HUES6 (cell line): ENCODE results near the gene DUSP21.
"Not testable (repeated sequence)": the region's sequence is repeated elsewhere in the genome, so short reads cannot be mapped to it uniquely, and the experiment has no call there.

Experiments
- H3K27ac ChIP-seq: 2 replicates; pipeline ENCODE4 v1.7.0; 2013; ENCODE audit warnings: low read depth, mild to moderate bottlenecking, low read length, inconsistent platforms
- H3K27me3 ChIP-seq: 2 replicates; pipeline ENCODE4 v1.6.1; 2013; ENCODE audit warnings: low read length; ENCODE audit not compliant: control insufficient read depth, insufficient read depth
- H3K36me3 ChIP-seq: 2 replicates; pipeline ENCODE4 v1.6.1; 2013; ENCODE audit warnings: low read length; ENCODE audit not compliant: control insufficient read depth, insufficient read depth
- H3K4me1 ChIP-seq: 2 replicates; pipeline ENCODE4 v1.6.1; 2013; ENCODE audit warnings: low read length; ENCODE audit not compliant: control insufficient read depth, insufficient read depth
- H3K4me3 ChIP-seq: 2 replicates; pipeline ENCODE4 v1.5.1; 2013; ENCODE audit warnings: low read depth, low read length
- H3K9ac ChIP-seq: one replicate; pipeline ENCODE4 v1.6.1; 2013; ENCODE audit warnings: mild to moderate bottlenecking, low read length
- H3K9me3 ChIP-seq: 2 replicates; pipeline ENCODE4 v1.6.1; 2013; ENCODE audit warnings: low read depth, low read length; ENCODE audit not compliant: control insufficient read depth, insufficient read depth

Gene DUSP21

DNA sequence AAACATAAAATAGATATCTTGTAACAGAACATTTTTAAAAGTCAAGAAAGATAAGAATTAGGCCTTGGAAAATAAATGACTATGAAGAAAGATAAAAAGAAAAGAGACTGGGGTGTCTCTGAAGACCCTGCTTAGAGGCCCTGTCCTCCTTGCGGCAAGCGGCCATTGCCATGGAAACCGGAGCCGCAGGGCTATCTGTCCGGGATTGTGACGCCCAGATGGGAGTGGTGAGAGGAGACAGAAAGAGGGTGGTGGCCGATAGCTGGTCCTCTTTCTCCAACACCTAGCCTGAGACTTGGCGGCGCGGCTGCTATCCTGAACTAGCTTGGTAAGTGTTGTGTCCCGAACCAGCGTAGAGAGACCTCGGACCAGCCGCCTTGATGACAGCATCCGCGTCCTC lies at the start of gene DUSP21:
DUSP21 (plus strand) TSS at position 269 of the 400 bp plus-strand sequence; CDS start at position 381, 112 bp downstream.
- Histone ChIP-seq H3K36me3 (no peaks in the 10 kb centered on the region), H3K27ac (no peak within 1 kb of the TSS), H3K27me3 (no peaks in the 10 kb centered on the region), H3K4me3 (no peak within 1 kb of the TSS), H3K9me3 (peaks cover 17% of the 10 kb centered on the region; the same call in 1 of the 2 replicates), H3K4me1 (no peaks in the 10 kb centered on the region), H3K9ac (no peak within 1 kb of the TSS)

DNA sequence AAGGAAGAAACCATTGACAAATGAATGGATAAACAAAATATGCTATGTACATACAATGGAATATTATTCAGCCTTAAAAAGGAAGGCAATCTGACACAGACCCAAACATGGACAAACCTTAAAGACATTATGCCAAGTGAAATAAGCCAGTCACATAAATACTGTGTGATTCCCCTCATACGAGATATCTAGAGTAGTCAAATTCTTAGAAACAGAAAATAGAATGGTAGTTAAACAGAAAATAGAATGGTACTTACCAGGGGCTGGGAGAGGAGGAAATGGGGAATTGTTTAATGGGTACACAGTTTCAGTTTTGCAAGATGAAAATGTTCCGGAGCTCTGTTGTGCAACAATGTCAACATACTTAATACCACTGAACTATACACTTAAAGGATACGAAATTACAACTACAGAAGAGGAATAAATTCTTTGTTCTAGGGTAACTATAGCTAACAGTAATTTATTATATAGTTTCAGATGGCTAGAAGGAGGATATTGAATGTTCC lies 47.8 kb upstream of the DUSP21 start:
- no peaks in the 10 kb centered on the region for H3K36me3 ChIP-seq
- no peaks in the 10 kb centered on the region; the same call in 1 of the 2 replicates for H3K9me3 ChIP-seq
- H3K27me3 ChIP-seq, result no peaks in the 10 kb centered on the region
- H3K27ac ChIP-seq, result no peak overlapping the region
- H3K9ac ChIP-seq, result no peak overlapping the region
- H3K4me1 ChIP-seq, result no peaks in the 10 kb centered on the region
- no peak overlapping the region for H3K4me3 ChIP-seq

DNA sequence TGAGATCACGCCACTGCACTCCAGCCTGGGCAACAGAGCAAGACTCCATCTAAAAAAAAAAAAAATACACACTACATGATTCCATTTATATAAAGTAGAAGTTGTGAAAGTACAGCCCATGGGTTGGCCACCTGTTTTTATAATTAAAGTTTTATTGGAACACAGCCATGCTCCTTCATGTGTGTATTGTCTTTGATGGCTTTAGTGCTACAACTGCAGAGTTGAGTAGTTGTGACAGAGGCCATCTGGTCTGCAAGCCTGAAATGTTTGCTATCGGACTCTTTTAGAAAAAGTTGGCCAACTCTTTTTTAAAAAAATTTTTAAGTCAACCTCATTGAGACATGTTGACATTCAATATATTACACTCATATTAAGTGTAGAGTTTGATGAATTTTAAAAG lies 41.2 kb upstream of the DUSP21 start:
- no peak overlapping the region for H3K27ac ChIP-seq
- peaks cover 3% of the 10 kb centered on the region; the same call in 1 of the 2 replicates for H3K9me3 ChIP-seq
- H3K4me3 ChIP-seq, result no peak overlapping the region
- no peaks in the 10 kb centered on the region for H3K4me1 ChIP-seq
- H3K36me3 ChIP-seq, result no peaks in the 10 kb centered on the region
- no peak overlapping the region for H3K9ac ChIP-seq
- no peaks in the 10 kb centered on the region for H3K27me3 ChIP-seq

DNA sequence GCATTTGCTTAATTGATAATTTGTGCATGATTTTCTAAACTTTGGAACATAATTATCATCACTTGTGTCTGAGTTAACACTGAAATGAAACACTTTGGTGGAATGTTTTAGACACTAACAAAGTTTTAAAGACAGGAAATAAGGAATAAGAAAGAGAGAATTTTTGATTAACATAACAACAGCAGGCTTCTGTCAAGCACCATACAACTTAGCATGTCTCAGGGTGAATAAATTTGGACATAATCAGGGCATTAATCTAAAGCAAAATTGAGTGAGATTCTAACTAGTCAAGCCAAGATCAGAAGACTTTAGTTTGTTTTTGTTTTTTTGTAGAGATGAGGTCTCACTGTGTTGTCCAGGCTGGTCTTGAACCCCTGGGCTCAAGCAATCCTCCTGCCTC lies 28.1 kb upstream of the DUSP21 start:
- H3K9me3 ChIP-seq, result peaks cover 7% of the 10 kb centered on the region; the same call in 1 of the 2 replicates
- no peaks in the 10 kb centered on the region for H3K27me3 ChIP-seq
- H3K9ac ChIP-seq, result no peak overlapping the region
- H3K36me3 ChIP-seq, result no peaks in the 10 kb centered on the region
- no peaks in the 10 kb centered on the region for H3K4me1 ChIP-seq
- H3K4me3 ChIP-seq, result no peak overlapping the region
- no peak overlapping the region for H3K27ac ChIP-seq

DNA sequence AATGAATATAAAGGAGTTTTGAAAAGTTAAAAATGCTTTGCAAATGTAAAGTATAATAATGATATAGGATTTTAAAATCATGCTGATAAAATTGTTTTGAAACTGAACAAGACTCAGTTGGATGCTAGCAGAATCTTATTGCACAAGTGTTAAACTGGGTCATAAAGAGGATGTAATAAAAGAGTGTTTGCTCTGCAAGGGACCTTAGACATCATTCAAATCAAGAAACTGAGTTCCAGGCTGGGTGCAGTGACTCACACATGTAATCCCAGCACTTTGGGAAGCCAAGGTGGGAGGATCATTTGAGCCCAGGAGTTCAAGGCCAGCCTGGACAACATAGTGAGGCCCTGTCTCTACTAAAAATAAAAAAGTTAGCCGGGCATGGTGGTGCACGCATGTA lies 27.5 kb upstream of the DUSP21 start:
- no peak overlapping the region for H3K27ac ChIP-seq
- peaks cover 8% of the 10 kb centered on the region; the same call in 1 of the 2 replicates for H3K9me3 ChIP-seq
- H3K4me1 ChIP-seq, result no peaks in the 10 kb centered on the region
- H3K4me3 ChIP-seq, result no peak overlapping the region
- no peak overlapping the region for H3K9ac ChIP-seq
- no peaks in the 10 kb centered on the region for H3K36me3 ChIP-seq
- H3K27me3 ChIP-seq, result no peaks in the 10 kb centered on the region

DNA sequence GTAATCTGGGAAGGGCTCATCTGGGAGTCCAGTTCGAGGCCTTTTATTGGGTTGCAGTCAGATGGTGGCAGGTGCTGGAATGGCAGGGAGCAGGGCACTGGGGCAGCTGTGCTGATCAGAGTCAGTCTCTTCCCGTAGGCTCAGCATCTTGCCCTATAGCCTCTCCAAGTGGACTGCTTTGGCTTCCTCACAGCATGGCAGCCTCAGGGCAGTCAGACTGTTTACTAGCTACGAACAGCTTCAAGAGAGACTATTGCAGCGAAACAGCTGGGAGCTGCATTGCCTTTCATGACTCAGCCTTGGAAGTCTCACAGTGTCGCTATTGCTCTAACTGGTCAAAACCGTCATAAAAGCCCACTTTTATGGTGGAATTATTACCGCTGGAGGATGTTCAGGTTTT lies 26.8 kb upstream of the DUSP21 start:
- no peaks in the 10 kb centered on the region for H3K27me3 ChIP-seq
- H3K4me3 ChIP-seq, result no peak overlapping the region
- H3K9me3 ChIP-seq, result peaks cover 14% of the 10 kb centered on the region
- H3K9ac ChIP-seq, result no peak overlapping the region
- no peaks in the 10 kb centered on the region for H3K36me3 ChIP-seq
- H3K4me1 ChIP-seq, result no peaks in the 10 kb centered on the region
- no peak overlapping the region for H3K27ac ChIP-seq

DNA sequence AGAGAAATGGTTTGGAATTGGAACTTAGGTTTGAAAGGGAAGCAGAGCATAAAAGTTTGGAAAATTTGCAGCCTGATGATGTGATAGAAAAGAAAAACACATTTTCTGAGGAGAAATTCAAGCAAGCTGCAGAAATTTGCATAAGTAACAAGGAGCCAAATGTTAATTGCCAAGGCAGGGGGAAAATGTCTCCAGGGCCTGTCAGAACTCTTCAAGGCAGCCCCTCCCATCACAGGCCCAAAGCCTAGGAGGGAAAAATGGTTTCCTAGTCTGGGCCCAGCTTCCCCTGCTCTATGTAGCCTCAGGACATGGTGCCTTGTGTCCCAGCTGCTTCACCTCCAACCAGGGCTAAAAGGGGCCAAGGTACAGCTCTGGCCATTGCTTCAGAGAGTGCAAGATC lies 21.2 kb upstream of the DUSP21 start:
- Histone ChIP-seq H3K9me3 (peaks cover 16% of the 10 kb centered on the region), H3K4me1 (no peaks in the 10 kb centered on the region), H3K36me3 (no peaks in the 10 kb centered on the region), H3K9ac (no peak overlapping the region), H3K4me3 (no peak overlapping the region), H3K27ac (no peak overlapping the region), H3K27me3 (no peaks in the 10 kb centered on the region)

DNA sequence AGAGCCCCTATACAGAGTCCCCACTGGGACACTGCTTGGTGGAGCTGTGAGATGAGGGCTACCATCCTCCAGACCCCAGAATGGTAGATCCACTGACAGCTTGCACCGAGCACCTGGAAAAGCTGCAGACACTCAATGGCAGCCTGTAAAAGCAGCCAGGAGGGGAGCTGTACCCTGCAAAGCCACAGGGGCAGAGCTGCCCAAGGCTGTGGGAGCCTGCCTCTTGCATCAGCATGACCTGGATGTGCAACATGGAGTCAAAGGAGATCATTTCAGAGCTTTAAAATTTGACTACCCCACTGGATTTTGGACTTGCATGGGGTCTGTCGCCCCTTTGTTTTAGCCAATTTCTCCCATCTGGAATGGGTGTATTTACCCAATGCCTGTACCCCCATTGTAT lies 20.6 kb upstream of the DUSP21 start:
- not testable (repeated sequence) for H3K9ac ChIP-seq, H3K36me3 ChIP-seq, H3K4me3 ChIP-seq, H3K27me3 ChIP-seq, H3K27ac ChIP-seq, H3K4me1 ChIP-seq
- H3K9me3 ChIP-seq, result peaks cover 16% of the 10 kb centered on the region

DNA sequence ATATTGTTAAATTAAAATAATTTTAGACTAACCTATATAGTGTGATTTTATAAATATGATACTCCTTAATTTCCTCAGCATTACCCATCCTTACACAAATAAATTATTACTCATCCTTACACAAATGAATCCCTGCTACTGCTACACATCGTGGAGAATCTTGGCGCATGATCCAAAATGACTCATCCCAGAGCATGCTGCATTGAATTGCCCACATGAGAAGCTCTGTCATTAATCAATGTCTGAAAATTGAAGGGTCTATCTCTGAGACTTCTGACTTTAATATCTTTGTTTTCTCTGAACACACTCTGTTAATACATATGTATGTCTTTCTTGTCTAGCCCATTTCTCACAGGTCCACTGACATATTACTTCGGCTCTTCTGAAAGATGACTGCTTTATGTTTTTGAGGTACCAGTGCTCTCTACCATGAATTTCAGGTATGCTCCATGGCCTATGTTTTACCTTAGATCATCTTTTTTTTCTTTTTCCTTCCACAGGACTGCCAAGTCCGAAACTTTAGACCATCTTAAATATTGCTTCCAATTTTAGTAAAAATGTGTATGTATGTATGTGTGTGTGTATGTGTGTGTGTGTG lies 15.7 kb upstream of the DUSP21 start:
- H3K4me3 ChIP-seq, result no peak overlapping the region
- H3K36me3 ChIP-seq, result no peaks in the 10 kb centered on the region
- H3K9ac ChIP-seq, result no peak overlapping the region
- no peaks in the 10 kb centered on the region for H3K4me1 ChIP-seq
- no peaks in the 10 kb centered on the region; the same call in 1 of the 2 replicates for H3K9me3 ChIP-seq
- H3K27ac ChIP-seq, result no peak overlapping the region
- H3K27me3 ChIP-seq, result no peaks in the 10 kb centered on the region

DNA sequence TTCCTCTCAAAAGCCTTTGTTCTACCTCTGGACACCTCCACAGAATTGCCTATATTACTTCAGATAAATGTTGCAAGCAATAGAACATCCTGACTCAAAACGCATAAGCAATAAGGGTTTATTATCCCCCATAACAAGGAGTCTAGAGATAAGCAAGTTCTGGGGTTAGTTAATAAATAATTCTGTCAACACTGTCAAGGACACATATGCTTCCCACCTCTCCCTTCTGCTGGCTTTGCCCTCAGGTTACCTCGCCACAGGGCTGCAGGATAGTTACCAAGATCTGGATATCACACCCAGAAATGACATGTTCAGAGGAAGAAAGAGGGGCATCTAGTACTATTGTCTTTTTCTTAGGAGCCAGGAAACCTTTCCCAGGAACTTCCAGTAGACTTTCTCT lies 14.0 kb upstream of the DUSP21 start:
- no peaks in the 10 kb centered on the region for H3K36me3 ChIP-seq
- peaks cover 3% of the 10 kb centered on the region; the same call in 1 of the 2 replicates for H3K9me3 ChIP-seq
- no peak overlapping the region for H3K27ac ChIP-seq
- H3K27me3 ChIP-seq, result no peaks in the 10 kb centered on the region
- no peaks in the 10 kb centered on the region for H3K4me1 ChIP-seq
- no peak overlapping the region for H3K9ac ChIP-seq
- no peak overlapping the region for H3K4me3 ChIP-seq

DNA sequence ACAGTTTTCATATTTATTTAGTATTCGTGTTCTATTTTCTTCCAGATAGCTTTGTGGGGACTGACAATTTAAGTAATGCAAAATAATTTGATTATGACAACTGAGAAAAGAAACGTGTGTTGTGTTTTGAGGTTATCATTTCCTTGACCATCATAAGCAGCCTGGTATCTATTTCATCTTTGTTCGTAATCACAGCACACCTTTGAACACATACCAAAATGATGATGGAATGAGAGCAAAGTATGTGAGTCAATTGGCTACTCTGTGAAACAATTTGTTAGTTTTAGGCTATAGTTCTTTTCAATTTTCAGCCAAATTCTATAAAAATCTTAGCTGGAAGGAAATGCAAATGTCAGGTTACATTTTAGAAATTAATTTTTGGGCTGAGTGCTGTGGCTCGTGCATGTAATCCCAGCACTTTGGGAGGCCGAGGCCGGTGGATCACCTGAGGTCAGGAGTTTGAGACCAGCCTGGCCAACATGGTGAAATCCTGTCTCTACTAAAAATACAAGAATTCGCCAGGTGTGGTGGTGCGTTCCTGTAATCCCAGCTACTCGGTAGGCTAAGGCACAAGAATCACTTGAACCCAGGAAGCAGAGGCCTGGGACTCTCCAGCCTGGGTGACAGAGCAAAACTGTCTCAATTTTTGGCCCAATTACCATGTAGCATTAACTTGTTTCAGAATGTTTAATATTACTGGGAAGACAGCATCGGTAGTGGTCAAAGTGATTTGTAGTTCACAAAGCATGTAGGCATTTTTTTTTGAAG lies 1.1 kb upstream of the DUSP21 start:
- Histone ChIP-seq H3K9me3 (peaks cover 9% of the 10 kb centered on the region; the same call in 1 of the 2 replicates), H3K36me3 (no peaks in the 10 kb centered on the region), H3K4me1 (no peaks in the 10 kb centered on the region), H3K27ac (no peak overlapping the region), H3K27me3 (no peaks in the 10 kb centered on the region), H3K9ac (no peak overlapping the region), H3K4me3 (no peak overlapping the region)
